Karpas-422 (cell line): ENCODE results near the gene PDZD8. TPM values are rescaled to one million over a fixed set of nuclear protein-coding genes. Genes with fewer than 3 reads are reported as not detected.

Experiments used
- DNase-seq: peaks from one replicate; pipeline ENCODE4 v3.0.0-alpha.2; 2015
- H2AFZ ChIP-seq: fragments of 200-600 bp; sonication (generic); 2 replicates; pipeline ENCODE4 v1.6.1; 2014; ENCODE audit warnings: antibody characterized with exemption, low read length, mixed read lengths
- H3K27ac ChIP-seq: fragments of 200-600 bp; sonication (generic); 2 replicates; pipeline ENCODE4 v1.5.1; 2014; ENCODE audit warnings: mild to moderate bottlenecking, low read length, moderate library complexity
- H3K27me3 ChIP-seq: fragments of 200-600 bp; sonication (generic); 2 replicates; pipeline ENCODE4 v1.6.1; 2014; ENCODE audit warnings: low read length, mixed read lengths
- H3K36me3 ChIP-seq: fragments of 200-600 bp; sonication (generic); 2 replicates; pipeline ENCODE4 v1.6.1; 2014; ENCODE audit warnings: low read length, mixed read lengths; ENCODE audit not compliant: insufficient read depth
- H3K4me1 ChIP-seq: fragments of 200-600 bp; sonication (generic); 2 replicates; pipeline ENCODE4 v1.6.1; 2014; ENCODE audit warnings: mild to moderate bottlenecking, low read length, mixed read lengths
- H3K4me2 ChIP-seq: fragments of 200-600 bp; sonication (generic); 2 replicates; pipeline ENCODE4 v1.6.1; 2014; ENCODE audit warnings: low read length, low read depth, mild to moderate bottlenecking; ENCODE audit not compliant: poor library complexity, severe bottlenecking
- H3K4me3 ChIP-seq: fragments of 200-600 bp; sonication (generic); 2 replicates; pipeline ENCODE4 v1.5.1; 2014; ENCODE audit warnings: mild to moderate bottlenecking, antibody characterized with exemption, low read length, mixed read lengths
- H3K79me2 ChIP-seq: fragments of 200-600 bp; sonication (generic); 2 replicates; pipeline ENCODE4 v1.6.1; 2014; ENCODE audit warnings: mild to moderate bottlenecking, low read length, mixed read lengths
- H3K9ac ChIP-seq: fragments of 200-600 bp; sonication (generic); 2 replicates; pipeline ENCODE4 v1.6.0; 2014; ENCODE audit warnings: low read length
- H3K9me2 ChIP-seq: fragments of 200-600 bp; sonication (generic), shearing (Covaris generic); replicated peaks from 2 replicates; pipeline ENCODE4 v1.6.0; 2014; ENCODE audit warnings: mild to moderate bottlenecking, low read length, moderate library complexity; ENCODE audit not compliant: insufficient read depth
- H3K9me3 ChIP-seq: fragments of 300-700, 200-600 bp; sonication (generic); 2 replicates; pipeline ENCODE4 v1.6.1; 2014; ENCODE audit warnings: low read length, mixed read lengths
- H4K20me1 ChIP-seq: fragments of 200-600 bp; sonication (generic); 2 replicates; pipeline ENCODE4 v1.6.1; 2014; ENCODE audit warnings: mild to moderate bottlenecking, antibody characterized with exemption, low read length, low read depth; ENCODE audit not compliant: insufficient read depth
- total RNA-seq: library from RNA; depleted of rRNA; stranded (reverse); fragments of >200 nt; shearing (Covaris generic); gene quantifications from 2 replicates; pipeline ENCODE4 v1.2.3, GENCODE V29; 2014; ENCODE audit warnings: low replicate concordance; rRNA removed

The PDZD8 gene, protein sequence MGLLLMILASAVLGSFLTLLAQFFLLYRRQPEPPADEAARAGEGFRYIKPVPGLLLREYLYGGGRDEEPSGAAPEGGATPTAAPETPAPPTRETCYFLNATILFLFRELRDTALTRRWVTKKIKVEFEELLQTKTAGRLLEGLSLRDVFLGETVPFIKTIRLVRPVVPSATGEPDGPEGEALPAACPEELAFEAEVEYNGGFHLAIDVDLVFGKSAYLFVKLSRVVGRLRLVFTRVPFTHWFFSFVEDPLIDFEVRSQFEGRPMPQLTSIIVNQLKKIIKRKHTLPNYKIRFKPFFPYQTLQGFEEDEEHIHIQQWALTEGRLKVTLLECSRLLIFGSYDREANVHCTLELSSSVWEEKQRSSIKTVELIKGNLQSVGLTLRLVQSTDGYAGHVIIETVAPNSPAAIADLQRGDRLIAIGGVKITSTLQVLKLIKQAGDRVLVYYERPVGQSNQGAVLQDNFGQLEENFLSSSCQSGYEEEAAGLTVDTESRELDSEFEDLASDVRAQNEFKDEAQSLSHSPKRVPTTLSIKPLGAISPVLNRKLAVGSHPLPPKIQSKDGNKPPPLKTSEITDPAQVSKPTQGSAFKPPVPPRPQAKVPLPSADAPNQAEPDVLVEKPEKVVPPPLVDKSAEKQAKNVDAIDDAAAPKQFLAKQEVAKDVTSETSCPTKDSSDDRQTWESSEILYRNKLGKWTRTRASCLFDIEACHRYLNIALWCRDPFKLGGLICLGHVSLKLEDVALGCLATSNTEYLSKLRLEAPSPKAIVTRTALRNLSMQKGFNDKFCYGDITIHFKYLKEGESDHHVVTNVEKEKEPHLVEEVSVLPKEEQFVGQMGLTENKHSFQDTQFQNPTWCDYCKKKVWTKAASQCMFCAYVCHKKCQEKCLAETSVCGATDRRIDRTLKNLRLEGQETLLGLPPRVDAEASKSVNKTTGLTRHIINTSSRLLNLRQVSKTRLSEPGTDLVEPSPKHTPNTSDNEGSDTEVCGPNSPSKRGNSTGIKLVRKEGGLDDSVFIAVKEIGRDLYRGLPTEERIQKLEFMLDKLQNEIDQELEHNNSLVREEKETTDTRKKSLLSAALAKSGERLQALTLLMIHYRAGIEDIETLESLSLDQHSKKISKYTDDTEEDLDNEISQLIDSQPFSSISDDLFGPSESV
- total RNA-seq = 7.1 and 15.7 TPM in 2 replicates

- Histone ChIP-seq H3K4me2 (peak within 1 kb of the TSS; percentile 90), H2AFZ (peak within 1 kb of the TSS; percentile 73), H3K27me3 (peaks cover 2% of the 10 kb centered on the region; the same call in 1 of the 2 replicates), H3K9me3 (no peaks in the 10 kb centered on the region), H3K4me3 (peak within 1 kb of the TSS; percentile 76), H3K36me3 (no peaks in the 10 kb centered on the region), H3K27ac (no peak within 1 kb of the TSS), H3K9me2 (no peaks in the 10 kb centered on the region), H4K20me1 (peaks cover 38% of the 10 kb centered on the region), H3K9ac (peak within 1 kb of the TSS; percentile 83), H3K79me2 (peaks cover 30% of the 10 kb centered on the region), H3K4me1 (peaks cover 35% of the 10 kb centered on the region)
- peak; percentile 95 for DNase-seq
Observed at GRCh38 chr10:117375360-117376178, at the start of gene PDZD8. PDZD8 (minus strand) TSS chr10:117375440; CDS start chr10:117375227, 213 bp downstream.

DNA sequence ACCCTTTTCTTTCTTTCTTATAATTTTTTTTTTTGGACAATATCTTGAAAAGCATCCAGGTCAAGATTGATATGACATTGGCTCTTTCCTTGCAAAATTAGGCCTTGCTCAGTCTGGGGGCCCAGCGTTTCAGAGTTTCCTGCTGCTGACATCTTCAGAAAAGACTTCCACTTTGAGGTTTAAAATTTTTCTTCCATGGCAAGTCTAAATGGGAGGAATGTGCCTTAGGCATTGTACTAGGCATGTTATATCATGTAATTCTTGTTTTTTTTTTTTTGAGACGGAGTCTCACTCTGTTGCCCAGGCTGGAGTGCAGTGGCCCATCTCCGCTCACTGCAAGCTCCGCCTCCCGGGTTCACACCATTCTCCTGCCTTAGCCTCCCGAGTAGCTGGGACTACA lies 48.9 kb upstream of the PDZD8 start:
- no peaks in the 10 kb centered on the region for H4K20me1 ChIP-seq
- H2AFZ ChIP-seq = no peak overlapping the region
- H3K4me1 ChIP-seq = peaks cover 45% of the 10 kb centered on the region
- H3K9me2 ChIP-seq = no peaks in the 10 kb centered on the region
- no peaks in the 10 kb centered on the region for H3K36me3 ChIP-seq
- no peaks in the 10 kb centered on the region for H3K79me2 ChIP-seq
- no peak overlapping the region for H3K4me3 ChIP-seq
- no peak overlapping the region for H3K9ac ChIP-seq
- H3K27ac ChIP-seq = no peak overlapping the region
- no peak overlapping the region for H3K4me2 ChIP-seq
- H3K9me3 ChIP-seq = no peaks in the 10 kb centered on the region
- 0 out of 2 replicates have a peak, but pooled peaks cover 2% of the 10 kb centered on the region for H3K27me3 ChIP-seq
- DNase-seq = no peak

- no peak overlapping the region for H3K4me3 ChIP-seq
- no peaks in the 10 kb centered on the region for H3K9me2 ChIP-seq
- H3K27ac ChIP-seq = no peak overlapping the region
- no peak for DNase-seq
- no peaks in the 10 kb centered on the region for H3K79me2 ChIP-seq
- H4K20me1 ChIP-seq = no peaks in the 10 kb centered on the region
- peak overlapping the region; percentile 3 for H3K4me2 ChIP-seq
- H2AFZ ChIP-seq = no peak overlapping the region
- no peaks in the 10 kb centered on the region for H3K9me3 ChIP-seq
- no peak overlapping the region for H3K9ac ChIP-seq
- 0 out of 2 replicates have a peak, but pooled peaks cover 2% of the 10 kb centered on the region for H3K27me3 ChIP-seq
- H3K4me1 ChIP-seq = peaks cover 43% of the 10 kb centered on the region
- no peaks in the 10 kb centered on the region for H3K36me3 ChIP-seq
Observed at GRCh38 chr10:117421985-117422384, 46.7 kb upstream of the PDZD8 start.

GRCh38 chr10:117420768-117421167 lies 45.5 kb upstream of the PDZD8 start:
- H3K9me3 ChIP-seq = no peaks in the 10 kb centered on the region
- no peak overlapping the region for H3K27ac ChIP-seq
- no peaks in the 10 kb centered on the region for H3K9me2 ChIP-seq

GRCh38 chr10:117419921-117420320 lies 44.7 kb upstream of the PDZD8 start:
- no peak overlapping the region for H3K9ac ChIP-seq
- no peaks in the 10 kb centered on the region for H3K9me3 ChIP-seq
- H2AFZ ChIP-seq = no peak overlapping the region
- H3K27me3 ChIP-seq = 0 out of 2 replicates have a peak, but pooled peaks cover 2% of the 10 kb centered on the region
- H3K4me3 ChIP-seq = no peak overlapping the region
- no peaks in the 10 kb centered on the region for H4K20me1 ChIP-seq
- no peak overlapping the region for H3K4me2 ChIP-seq
- peaks cover 56% of the 10 kb centered on the region for H3K4me1 ChIP-seq
- H3K36me3 ChIP-seq = no peaks in the 10 kb centered on the region
- no peak for DNase-seq
- no peaks in the 10 kb centered on the region for H3K9me2 ChIP-seq
- H3K79me2 ChIP-seq = no peaks in the 10 kb centered on the region
- H3K27ac ChIP-seq = no peak overlapping the region

More at GRCh38 chr10:117420768-117421167, 45.5 kb upstream of the PDZD8 start:
- Histone ChIP-seq H3K4me1 (peaks cover 51% of the 10 kb centered on the region), H3K79me2 (no peaks in the 10 kb centered on the region), H3K4me3 (no peak overlapping the region), H3K9ac (no peak overlapping the region), H3K36me3 (no peaks in the 10 kb centered on the region), H3K4me2 (no peak overlapping the region), H2AFZ (no peak overlapping the region), H4K20me1 (no peaks in the 10 kb centered on the region), H3K27me3 (0 out of 2 replicates have a peak, but pooled peaks cover 2% of the 10 kb centered on the region)
- DNase-seq = no peak

DNA sequence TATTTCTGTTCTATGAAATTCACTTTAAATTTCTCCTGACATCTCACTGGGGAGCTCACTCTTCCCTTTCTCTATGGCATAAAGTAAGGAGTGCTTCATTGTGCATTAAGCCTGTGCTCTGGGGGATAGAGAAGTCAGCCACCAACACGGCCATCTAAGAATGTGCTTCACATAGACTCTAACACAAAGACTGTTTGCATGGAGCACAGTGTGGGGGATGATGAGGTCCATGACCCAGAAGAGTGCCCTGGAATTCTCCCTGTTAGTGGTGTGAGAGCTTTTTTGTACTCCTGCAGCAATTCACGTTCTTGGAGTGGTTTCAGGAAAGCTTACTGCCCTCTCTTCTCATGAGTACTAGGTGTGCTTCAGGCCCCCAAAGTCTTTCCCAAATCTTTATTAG lies 43.9 kb upstream of the PDZD8 start:
- no peaks in the 10 kb centered on the region for H3K9me3 ChIP-seq
- H3K27ac ChIP-seq = no peak overlapping the region
- H4K20me1 ChIP-seq = no peaks in the 10 kb centered on the region
- peaks cover 63% of the 10 kb centered on the region for H3K4me1 ChIP-seq
- no peak for DNase-seq
- no peak overlapping the region for H3K4me2 ChIP-seq
- no peaks in the 10 kb centered on the region for H3K9me2 ChIP-seq
- H3K79me2 ChIP-seq = no peaks in the 10 kb centered on the region
- no peak overlapping the region for H2AFZ ChIP-seq
- H3K36me3 ChIP-seq = no peaks in the 10 kb centered on the region
- 0 out of 2 replicates have a peak, but pooled peaks cover 2% of the 10 kb centered on the region for H3K27me3 ChIP-seq
- H3K9ac ChIP-seq = no peak overlapping the region
- no peak overlapping the region for H3K4me3 ChIP-seq

DNA sequence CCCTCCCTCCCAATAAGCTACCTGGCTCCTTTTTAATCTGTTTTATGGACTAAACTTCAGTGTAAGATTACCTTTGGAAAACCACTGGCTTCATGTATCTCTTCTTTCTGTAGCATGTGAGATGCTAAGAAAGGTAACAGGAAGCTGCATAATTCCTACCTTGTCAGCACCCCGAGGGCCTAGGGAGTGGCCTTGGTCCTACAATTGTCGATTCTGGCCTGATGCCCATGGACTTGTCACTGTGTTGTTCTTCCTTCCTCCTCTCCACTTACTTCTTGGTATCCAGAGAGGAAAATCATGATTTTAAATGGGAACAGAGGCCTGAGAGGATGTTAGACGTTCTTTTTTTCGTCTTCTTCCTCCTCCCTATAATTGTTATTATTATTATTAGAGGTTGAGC lies 42.9 kb upstream of the PDZD8 start:
- Histone ChIP-seq H3K4me3 (no peak overlapping the region), H3K4me1 (peaks cover 73% of the 10 kb centered on the region), H4K20me1 (no peaks in the 10 kb centered on the region), H3K4me2 (no peak overlapping the region), H3K79me2 (no peaks in the 10 kb centered on the region), H2AFZ (no peak overlapping the region), H3K36me3 (no peaks in the 10 kb centered on the region), H3K27me3 (0 out of 2 replicates have a peak, but pooled peaks cover 2% of the 10 kb centered on the region), H3K27ac (no peak overlapping the region), H3K9ac (no peak overlapping the region), H3K9me3 (no peaks in the 10 kb centered on the region), H3K9me2 (no peaks in the 10 kb centered on the region)
- no peak for DNase-seq
